ENCODE results near the gene DLX4.
A peak's percentile ranks its signal among the peaks of the same experiment; 100 is the strongest.

DLX4 gene

DNA sequence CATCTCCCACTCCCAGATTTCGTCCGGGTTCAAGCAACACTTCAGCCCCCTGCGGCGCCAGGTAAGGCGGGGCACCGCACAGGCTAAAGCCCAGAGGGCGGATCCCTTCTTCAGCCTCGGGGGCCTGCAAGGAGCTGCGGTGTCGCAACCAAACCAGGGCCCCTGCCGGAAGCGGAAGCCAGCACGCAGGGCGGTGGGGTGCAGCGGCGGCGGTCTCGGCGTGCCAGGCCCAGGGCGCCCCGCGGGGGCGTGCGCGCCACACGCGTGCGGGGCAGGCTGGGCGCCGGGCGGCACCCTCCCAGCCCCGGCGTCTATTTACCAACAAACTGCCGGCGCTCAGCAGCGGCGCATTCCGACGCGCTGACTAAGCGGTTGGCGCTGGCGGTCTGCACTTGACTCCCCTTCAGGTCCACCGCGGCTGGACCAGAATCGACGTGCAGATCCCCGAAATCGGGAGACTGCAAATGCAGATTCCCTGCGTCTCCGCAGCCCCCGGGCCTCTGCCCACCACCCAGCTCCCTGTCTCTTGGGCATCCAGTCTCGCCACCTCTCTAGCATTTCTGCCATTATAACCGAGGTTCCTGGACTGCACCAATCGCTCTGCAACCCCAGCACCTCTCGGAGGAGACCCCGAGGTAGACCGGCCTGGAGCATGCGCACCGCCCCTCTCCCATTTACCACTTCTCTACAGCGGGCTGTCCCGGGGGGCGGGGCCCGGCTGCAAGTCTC lies 421 bp upstream of the DLX4 start:
- peak; percentile 63 for DNase-seq (ENCODE audit: low spot score)

DNA sequence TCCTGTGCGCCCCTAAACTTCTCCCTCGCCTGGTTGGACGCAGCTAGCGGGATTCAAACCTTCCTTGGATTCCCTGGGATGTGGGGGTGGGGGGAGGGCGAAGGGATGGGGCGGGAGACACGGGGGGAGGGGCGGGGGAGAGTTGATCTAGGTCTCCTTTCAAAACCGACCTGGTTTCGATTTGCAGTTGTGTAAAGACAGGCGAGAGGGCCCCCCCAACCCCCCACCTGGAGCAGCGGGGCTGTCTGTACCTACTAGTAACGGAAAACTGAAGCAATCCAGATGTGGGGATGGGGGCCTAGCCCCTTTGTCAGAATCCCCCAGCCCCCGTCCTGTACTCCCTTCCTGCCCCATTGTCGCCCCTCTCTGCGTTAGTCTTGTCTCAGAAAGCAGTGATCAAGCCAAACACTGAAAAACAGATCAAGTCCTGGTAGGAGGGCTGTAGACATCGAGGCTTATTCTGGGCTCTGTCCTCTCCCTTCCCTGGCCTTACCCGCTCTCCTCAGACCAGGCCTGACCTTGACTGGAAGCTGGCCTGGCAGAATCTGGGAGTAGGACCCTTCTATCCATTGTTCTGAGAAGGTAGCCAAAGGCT lies 902 bp downstream of the DLX4 start:
- no peak for DNase-seq (ENCODE audit: low spot score)

DNA sequence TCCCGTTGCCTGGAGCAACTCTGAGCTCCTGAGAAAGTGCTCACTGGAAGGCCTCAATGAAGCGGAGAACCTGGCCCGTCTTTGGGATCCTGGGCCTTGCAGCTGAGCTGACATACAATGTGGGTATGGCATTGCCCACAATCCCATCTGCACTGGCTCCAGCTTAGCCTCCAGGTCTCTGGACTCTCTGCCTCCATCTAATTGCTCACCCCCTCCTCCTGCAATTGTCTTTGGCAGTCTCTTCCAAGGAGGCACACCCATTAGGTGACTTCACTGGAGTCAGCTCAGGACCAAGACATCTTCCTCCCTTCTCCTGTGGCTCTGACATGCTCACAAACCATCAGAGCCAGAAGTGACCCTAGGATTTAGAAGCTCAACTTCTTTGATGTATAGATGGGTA lies 1.5 kb downstream of the DLX4 start:
- DNase-seq (ENCODE audit: low spot score): no peak

DNA sequence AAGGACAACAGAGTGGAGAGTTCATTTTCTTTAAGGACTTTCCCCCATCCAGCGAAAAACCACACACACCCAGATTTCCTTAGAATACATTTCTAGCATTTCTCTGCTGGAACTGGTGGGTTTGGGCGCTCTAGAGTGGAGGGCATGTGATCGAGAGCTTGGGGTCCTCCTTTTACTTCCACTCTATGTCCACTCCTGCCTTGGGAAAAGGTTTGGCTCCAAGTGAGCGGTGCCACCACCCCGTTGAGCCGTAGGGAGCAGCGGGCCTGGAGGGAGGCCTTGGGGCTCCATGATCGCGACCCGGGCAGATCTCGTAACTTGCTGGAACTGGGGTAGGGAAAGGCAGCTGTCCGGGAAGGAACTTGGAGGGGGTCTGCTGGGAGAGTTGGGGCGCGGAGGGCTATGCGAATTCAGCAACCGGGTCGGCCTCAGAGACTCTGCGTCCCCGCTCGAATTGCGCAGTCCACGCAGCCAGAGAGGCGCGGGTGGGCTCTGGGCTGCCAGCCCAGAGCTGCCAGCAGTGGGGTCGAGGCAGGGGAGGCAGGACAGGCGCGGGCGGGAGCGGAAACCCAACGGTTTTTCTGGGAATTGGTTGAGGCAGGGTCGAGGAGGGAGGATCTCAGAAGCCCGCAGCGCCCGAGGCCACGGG lies 2.3 kb downstream of the DLX4 start:
- no peak for DNase-seq (ENCODE audit: low spot score)

DNA sequence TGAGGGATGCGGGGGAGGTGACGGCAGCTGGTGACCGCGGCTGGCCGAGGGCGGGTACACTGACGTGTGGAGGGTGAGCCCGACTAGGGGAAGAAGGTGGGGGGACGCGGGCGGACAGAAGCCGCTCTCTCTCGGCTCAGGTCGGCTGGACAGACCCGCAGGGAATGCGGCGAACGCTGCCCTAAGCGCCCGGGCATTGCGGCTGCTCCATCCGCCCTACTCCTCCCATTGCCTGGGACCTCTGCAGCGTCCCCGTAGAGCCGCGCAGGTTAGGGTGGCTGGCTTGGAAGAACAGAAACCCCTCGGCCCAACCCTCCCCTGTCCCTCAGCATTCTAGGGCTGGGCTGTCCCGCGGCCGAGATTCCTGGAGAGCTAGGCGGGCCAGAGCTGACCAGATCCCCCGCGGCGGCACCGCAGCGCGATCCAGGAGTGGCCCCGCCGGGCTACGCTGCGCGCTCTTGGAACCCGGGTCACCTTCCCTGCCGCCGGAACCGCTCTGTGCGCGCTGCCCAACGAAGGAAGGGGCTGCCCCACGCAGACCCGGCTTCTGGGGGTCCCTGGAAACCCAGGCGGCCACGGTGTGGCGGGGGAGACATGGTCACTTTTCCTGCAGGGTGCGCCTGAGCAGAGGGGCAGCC lies 3.0 kb downstream of the DLX4 start:
- DNase-seq (ENCODE audit: low spot score): no peak

DNA sequence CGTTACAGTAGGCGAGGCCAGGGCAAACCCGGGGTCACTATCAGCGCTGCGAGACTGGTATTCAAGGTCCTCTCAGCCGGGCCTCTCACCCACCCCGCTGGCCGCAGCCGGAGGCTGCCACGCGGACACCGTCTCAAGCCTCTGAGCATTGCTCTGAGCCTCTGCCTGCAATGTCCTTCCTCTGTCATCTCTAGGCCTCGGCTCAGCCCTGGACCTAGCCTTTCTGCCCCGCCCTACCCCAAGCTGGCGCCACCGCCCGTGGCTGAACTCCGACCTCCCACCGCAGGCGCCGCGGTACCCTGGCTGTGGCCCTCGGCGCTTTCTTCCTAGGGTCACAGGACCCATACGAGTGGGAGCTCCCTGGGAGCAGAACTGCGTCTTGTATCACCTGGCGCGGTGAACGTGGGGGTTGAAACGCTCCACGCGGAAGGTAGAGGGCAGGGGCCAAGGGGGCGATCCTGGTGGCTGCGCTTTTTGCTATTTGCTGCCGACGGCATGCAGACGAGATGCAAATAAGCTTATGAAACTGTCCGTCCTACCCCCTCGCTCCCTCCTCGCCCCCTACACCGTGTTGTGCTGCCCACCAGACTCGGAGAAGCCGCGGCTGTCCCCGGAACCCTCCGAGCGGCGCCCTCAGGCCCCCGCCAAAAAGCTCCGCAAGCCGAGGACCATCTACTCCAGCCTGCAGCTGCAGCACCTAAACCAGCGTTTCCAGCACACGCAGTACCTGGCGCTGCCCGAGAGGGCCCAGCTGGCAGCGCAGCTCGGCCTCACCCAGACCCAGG lies 3.7 kb downstream of the DLX4 start:
- no peak for DNase-seq (ENCODE audit: low spot score)

DNA sequence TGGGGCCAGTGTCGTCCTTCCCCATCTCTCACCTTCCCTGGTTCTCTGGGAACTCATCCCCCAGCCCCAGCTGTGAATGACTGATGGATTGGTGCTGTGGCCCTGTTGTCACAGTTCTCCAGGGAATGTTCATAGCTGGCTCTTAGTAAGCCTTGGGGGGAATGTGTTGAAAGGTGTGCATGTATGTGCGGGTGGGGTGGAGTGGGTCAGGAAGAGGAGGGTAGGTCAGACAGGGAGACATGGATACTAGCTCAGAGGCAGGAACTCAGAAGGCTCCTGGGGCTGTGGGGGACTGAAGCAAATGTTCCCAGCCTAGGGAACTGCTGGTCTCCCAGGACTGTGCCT lies 4.3 kb downstream of the DLX4 start:
- no peak for DNase-seq (ENCODE audit: low spot score)

DNA sequence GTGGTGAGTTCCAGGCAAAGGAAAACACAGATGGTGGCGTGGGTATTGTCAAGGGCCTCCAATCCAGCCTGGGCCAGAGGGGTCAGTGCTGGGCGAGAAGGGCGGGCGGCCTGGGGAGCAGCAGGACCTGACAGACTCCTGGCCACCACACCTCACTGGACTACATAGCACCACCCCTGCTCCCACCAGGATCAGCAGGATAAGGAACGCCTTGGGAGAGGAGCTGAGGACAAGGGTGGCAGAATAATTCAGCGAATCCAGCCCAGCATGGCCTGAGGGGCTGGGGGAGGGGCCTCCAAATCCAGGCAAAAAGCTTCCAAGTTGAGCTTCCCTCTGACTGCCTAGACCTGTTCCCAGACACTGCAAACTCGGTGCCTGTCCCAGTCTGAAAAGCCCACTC lies 6.5 kb downstream of the DLX4 start:
- DNase-seq (ENCODE audit: low spot score): no peak

DNA sequence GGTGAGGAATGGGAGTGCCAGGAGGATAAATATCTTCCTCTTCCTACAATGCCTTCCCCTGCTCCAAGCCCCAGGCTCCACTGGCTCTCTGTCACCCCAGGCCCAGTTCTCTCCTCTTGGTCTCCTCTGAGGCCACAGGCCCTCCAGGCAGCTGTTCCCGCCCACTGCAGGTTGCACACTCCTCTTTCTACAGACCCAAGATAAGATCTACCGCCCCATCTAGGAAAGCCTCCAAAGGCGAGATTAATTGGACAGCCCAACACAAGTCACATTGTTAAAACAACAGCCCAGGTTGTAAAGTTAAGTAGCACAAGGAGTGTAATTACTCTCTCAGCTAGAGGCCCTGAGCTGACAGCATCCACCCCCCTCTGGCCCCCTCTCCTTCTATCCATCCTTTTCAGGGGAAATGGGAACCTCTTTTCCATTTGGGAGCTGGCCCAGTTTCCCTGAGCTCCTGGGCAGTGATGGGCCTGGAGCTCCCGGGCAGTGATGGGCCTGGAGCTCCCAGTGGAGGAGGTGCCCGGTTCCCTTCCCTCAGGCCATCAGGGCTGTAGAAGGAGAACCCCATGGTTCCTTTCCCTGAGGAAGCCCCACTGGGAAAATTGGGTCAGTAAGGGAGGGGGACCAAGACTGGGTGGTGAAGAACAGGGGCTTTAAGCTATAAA lies 7.3 kb downstream of the DLX4 start:
- DNase-seq (ENCODE audit: low spot score): no peak

DNA sequence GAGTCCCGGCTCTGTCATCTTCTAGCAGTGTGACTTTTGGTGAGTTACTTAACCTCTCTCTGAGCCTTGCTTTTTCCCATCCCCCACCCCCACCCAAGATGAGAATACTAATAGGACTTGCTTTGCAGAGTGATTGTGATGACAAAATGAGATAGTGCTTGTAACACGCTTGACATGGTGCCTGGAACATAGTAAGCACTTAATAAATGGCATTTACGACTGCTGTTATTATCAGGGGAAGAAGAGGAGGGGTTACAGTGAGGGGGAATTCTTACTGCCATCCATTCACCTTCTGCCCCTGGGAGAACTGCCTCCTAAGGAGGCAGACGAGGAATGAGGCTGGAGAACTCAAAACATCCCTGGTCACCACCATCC lies 7.8 kb downstream of the DLX4 start:
- DNase-seq (ENCODE audit: low spot score): no peak

DNA sequence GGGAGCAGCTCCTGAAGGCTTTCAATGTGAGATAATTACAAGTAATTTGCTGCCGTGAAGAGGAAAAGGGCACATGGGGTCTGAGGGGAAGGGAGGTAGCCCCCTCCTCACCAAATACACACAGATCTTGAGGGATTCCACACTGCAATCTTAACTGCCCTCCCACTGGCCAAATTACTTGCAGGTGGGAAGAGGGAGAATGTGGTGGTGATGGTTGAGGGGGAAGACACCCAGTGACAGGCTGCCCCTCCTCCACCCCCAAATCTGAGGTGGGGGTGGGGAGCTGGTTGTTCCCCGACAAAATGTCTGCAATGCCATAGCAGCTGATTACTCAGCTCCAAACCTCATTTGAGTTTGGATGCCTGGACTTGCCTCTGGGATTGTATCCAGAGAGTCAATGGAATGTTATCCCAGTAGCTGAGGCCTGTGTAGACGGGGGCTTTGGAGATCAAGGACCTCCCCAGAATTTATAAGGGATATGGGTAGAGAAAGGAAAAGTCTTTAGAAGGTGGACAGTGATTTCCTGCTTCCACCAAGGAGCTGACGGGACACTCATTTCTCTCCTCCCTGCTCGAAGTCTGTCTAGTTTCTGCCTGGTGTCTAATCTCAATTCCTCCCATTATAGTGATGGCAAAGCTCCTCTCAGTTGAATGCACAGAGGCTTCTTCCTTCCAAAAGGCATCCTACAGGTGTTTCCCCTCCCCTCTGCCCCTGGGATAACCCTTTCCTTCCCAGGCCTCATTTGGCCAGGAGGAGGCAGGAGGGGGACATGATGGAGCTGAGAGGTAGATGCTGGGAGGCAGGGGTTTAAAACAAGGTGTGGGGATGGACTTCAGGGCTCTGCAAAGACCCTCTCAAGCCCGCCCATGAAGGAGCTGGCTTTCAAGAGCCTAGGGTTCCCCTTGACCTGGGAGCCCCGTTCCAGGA lies 8.7 kb downstream of the DLX4 start:
- DNase-seq (ENCODE audit: low spot score): no peak

DNA sequence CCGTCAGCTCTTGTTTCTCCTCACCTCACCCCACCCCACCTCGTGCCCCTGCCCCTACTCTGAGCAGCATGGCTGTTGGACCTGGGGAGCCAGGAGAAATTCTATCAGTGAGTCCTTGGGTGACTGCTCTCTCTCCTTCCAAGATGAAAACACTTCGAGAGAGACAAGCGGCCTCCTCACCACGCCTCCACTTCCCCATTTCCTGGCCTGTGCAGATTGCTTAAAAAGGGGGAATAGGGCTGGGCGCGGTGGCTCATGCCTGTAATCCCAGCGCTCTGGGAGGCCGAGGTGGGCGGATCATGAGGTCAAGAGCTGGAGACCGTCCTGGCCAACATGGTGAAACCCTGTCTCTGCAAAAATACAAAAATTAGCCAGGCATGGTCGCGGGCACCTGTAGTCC lies 9.5 kb downstream of the DLX4 start:
- no peak for DNase-seq (ENCODE audit: low spot score)

DNA sequence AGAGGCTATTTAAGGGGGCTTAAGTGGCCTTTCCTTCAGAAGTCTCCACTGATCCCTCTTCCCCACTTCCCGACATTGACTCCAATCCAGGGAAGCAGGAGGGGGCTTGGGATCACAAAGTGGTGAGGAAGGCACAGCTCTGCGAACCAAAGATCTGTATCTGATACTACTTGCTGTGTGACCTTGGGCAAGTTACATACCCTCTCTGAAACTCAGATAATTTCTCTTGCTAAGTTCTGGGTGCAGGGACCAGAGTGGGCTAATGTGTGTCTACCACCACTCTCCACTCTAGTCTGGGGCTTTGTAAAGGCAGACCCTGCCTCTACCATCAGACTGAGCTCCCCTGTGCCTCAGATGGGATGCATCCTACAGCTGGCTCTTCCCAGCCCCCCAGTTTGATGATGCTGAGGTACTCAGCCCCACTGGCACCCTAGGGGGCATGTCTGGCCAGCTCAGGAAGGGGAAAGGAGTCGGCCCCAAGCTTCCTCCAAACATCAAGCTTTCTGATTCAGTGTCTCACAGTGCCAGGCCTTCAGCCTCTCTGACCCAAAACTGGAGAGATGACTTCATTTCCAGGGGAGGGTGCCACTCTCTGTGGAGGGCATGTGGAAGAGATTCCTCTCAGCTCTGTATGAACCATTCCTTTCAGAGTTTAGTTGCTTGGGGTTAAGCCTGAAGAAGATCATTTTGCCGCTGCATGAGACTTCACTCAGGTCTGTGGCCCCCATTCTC lies 10.9 kb downstream of the DLX4 start:
- no peak for DNase-seq (ENCODE audit: low spot score)

DNA sequence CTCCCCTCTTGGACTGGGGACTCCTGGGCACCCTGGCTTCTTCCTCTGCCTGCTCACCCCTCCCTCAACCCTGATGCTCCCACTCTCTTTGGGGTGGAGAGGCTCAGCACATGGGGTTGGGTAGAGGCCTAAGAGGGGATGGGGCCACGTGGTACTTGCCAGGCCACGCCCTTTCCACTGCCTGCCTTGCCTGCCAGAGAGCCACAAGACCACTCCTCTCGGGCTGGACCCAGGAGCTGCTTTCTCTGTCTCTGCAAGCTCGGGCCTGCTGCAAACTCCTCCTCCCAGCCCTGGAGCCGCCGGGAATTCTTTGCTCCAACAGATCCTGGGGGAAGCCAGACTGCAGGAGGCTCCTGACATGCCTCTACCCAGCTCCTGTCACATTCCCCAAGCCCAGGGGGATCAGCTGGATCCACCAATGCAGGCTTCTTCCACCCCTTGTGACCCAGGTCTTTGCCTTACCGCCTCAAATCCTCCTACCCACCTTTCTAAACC lies 11.8 kb downstream of the DLX4 start:
- no peak for DNase-seq (ENCODE audit: low spot score)

DNA sequence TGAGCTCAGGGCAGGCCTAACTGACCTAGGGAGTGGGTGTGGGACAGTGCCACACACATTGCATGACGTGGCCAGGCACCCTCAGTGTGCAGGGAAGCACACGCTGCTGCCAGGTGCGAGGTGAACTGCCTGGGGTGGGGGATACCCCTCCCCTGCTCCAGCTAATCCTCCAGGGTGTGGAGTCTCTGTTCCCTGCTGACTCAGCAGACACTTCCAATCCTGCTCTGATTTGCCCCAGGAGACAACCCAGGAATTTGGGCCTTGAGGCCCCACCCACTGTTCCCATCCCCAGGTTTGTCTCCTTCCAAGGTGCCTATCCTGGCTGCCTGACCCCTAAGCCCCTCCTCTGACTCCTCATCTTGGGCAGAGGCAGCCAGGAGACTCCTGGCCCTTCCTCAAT lies 15.3 kb downstream of the DLX4 start:
- no peak for DNase-seq (ENCODE audit: low spot score)

DNA sequence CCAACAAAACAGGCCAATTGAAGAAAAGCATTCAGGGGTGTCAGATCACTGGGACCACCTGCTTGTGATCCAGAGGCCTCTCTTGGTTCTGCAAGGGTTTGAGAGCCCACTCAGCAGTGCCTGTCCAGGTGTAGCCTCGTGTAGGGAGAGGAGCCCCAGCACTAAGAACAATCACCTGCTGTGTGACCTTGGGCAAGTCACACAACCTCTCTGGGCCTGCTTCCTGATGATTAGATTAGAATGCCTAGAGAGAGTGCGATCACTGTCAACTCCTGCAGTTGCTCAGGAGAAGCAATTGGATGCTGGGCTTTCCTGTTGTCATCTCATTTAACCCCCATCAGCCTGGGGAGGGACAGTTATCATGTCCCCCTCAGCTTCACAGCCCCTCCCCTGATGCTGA lies 15.8 kb downstream of the DLX4 start:
- DNase-seq (ENCODE audit: low spot score): no peak

DNA sequence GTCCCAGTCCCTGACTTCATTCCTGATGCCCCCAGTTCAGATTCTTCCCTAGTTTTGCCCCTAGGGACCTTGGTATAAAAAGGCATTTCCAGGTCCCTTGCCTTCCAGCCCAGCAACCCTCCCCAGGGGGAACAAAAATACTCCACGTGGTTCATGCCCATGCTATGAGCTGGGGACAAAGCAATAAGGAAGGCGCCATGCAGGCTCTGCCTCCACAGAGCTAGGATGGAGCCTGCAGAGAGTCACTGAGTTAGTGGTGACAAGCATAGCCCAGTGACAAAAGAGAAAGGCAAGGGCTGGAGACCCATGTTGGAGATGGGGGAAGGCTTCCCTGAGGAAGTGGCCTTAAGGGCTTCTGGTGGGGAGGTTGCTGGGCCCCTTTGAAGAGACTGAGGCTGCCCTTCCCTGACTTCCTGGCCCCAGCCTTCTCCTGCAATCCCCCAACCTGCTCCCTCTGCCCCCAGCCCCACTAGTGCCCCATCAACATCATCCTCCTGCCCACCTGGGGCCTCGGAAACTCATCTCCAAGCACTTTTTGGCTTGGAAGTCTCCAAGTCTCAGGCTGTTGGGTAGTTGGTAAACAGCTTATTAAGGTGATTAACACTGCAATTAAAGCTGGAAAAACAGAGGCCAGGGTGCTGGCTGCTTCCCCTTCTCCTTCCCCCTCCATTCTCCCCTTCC lies 16.5 kb downstream of the DLX4 start:
- no peak for DNase-seq (ENCODE audit: low spot score)

DNA sequence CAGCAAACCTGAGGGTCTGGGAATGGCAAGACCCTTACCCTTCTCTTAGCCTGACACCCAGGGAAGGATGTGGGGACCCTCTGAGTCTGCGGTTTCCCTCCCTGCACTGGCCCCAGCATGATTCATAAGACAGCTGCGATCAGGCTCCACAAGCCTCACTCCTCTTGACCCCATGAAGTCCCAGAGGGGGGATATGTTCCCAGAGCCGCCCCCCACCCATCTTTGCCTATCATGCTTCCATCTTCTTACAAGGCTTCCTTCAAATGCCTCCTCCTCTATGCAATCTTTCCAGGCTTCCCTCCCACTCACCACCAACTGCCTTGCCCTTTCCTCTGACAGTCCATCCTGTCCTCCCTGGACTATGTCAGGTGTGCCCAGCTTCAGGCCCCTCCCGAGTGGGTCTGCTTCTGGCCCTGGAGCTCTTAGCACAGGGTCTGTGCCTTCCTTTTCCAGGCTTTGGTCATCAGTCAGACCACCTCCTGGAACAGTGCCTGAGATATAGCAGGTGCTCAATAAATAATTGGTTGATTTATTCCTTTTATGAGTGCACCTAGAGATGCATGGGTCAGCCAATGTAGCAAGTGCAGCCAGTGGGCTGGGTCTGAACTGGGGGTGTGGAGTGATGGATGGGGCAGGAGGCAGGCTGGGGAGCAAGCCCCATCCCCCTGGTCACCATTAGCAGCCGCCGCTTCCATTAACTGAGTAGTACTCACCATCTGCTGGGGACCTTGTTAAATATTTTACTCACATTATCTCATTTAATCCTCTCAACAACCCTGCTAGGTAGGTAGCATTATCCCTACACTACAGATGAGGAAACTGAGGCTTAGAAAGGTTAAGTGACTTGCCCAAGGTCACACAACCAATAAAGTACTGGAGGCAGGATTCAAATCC lies 17.7 kb downstream of the DLX4 start:
- DNase-seq (ENCODE audit: low spot score): no peak

DNA sequence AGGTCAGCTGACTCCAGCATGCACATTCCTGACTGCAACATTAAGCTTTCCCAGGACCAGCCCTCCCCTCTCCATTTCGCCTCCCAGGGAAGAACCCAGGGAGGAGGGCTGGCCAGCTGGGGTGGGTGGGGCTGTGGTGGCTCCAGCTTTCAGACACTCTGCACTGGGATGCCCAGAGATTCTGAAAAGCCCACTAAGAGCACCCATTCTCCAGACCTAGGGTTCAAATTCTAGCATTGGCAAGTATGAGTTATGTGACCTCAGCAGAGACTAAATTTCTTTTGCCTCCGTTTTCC lies 18.2 kb downstream of the DLX4 start:
- no peak for DNase-seq (ENCODE audit: low spot score)

Data from kidney capillary endothelial cell (primary cell).